Progenitor cell of endocrine pancreas (in vitro differentiated cells): ENCODE results near the gene LOXL1. TPM values are rescaled to one million over a fixed set of nuclear protein-coding genes. Genes with fewer than 3 reads are reported as not detected.
A peak's percentile ranks its signal among the peaks of the same experiment; 100 is the strongest.

ENCODE experiments used
- DNase-seq: peaks from one replicate; pipeline ENCODE4 v3.0.0; 2021; ENCODE audit warnings: low spot score; ENCODE audit not compliant: unreplicated experiment
- H3K27ac Mint-ChIP-seq: 2 replicates; pipeline ENCODE4 v1.8.0; 2021; ENCODE audit warnings: mild to moderate bottlenecking, moderate library complexity, mixed read lengths
- H3K27me3 Mint-ChIP-seq: 2 replicates; pipeline ENCODE4 v1.8.0; 2021; ENCODE audit warnings: mixed read lengths
- H3K36me3 Mint-ChIP-seq: 2 replicates; pipeline ENCODE4 v1.8.0; 2022; ENCODE audit warnings: mixed read lengths; ENCODE audit not compliant: insufficient read depth
- H3K4me1 Mint-ChIP-seq: 2 replicates; pipeline ENCODE4 v1.8.0; 2021; ENCODE audit warnings: low read depth, mixed read lengths
- H3K4me3 Mint-ChIP-seq: 2 replicates; pipeline ENCODE4 v1.8.0; 2021; ENCODE audit warnings: low read depth, mild to moderate bottlenecking, moderate library complexity, mixed read lengths
- H3K9me3 Mint-ChIP-seq: 2 replicates; pipeline ENCODE4 v1.8.0; 2021; ENCODE audit warnings: low read depth, mixed read lengths
- CTCF ChIP-seq: fragments of 200-600 bp; sonication (generic); IDR thresholded peaks from one replicate; pipeline ENCODE4 v1.5.0; 2021; ENCODE audit warnings: antibody characterized with exemption, mild to moderate bottlenecking; ENCODE audit not compliant: unreplicated experiment
- total RNA-seq: library from RNA; stranded (reverse); gene quantifications from 2 replicates; pipeline ENCODE4 v1.2.1, GENCODE V29; 2021

LOXL1 gene
- total RNA-seq, 1 donor from 2014 or later, result 17.4 TPM

- Mint-ChIP-seq H3K36me3 (no peaks in the 10 kb centered on the region), H3K27me3 (peaks cover 17% of the 10 kb centered on the region), H3K4me1 (no peaks in the 10 kb centered on the region), H3K9me3 (no peaks in the 10 kb centered on the region), H3K27ac (no peak overlapping the region), H3K4me3 (no peak overlapping the region)
- no peak for DNase-seq
- no peak for TF ChIP-seq CTCF
Observed at GRCh38 chr15:73907035-73907408, 19.2 kb upstream of the LOXL1 start.

DNA sequence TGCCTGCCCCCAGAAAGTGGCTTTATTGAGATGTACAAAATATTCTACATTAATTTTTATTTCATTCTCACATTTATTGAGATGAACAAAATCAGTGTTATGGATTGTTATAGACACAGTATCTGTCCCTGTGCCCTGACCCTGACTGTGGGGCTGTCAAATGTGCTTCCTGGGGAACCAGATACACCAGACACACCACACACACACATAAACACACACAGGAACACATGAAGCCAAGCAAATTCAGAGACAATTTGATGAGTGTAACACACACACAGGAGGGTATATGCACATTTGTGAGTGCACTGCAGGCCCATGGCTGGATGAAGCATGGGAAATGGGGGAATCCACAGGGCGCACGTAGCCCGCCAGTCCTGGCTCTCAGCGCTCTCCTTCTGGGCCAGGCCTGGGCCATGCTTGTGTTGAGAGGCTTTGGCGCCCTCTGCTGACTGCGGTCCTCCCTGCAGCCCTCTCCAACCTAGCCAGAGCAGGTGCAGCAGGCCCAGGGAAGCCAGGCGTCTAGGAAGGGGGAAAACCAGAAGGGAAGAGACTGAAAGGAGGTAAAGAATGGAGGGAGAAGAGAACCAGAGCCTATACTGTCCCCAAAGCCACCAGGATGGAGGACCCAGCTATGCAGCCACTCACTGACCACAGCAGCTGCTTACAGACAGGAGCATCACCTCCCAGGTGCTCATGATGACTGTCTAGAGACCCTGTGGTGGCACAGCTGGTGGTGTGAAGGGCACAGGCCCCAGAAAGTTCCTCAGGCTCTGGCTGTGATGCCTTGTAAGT, 18.0 kb upstream of the LOXL1 start:
- Mint-ChIP-seq H3K27ac (no peak overlapping the region), H3K9me3 (no peaks in the 10 kb centered on the region), H3K4me3 (no peak overlapping the region), H3K36me3 (no peaks in the 10 kb centered on the region), H3K4me1 (no peaks in the 10 kb centered on the region), H3K27me3 (peaks cover 10% of the 10 kb centered on the region)
- peak; percentile 93 for TF ChIP-seq CTCF
- DNase-seq, result peak; percentile 81

DNA sequence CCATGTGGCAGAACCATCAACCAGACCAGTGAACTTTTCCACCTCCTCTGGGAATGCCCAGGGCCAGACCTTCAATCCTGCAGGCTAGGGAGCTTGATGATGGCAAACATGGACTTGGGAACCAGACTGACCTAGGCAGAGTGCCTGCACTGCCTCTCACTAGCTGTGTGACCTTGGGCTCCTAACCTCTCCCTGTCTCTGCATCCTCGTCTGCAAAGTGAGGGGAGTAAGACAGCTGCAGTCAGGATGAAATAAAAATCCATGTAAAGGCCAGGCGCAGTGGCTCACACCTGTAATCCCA, 17.5 kb upstream of the LOXL1 start:
- peaks cover 10% of the 10 kb centered on the region for H3K27me3 Mint-ChIP-seq
- no peak for TF ChIP-seq CTCF
- no peak overlapping the region for H3K4me3 Mint-ChIP-seq
- no peaks in the 10 kb centered on the region for H3K4me1 Mint-ChIP-seq
- H3K9me3 Mint-ChIP-seq, result no peaks in the 10 kb centered on the region
- DNase-seq, result no peak
- no peak overlapping the region for H3K27ac Mint-ChIP-seq
- H3K36me3 Mint-ChIP-seq, result no peaks in the 10 kb centered on the region

- H3K36me3 Mint-ChIP-seq, result no peaks in the 10 kb centered on the region
Observed at GRCh38 chr15:73909651-73910050, 16.6 kb upstream of the LOXL1 start.

More at GRCh38 chr15:73909651-73910050, 16.6 kb upstream of the LOXL1 start:
- no peak for DNase-seq
- no peak for TF ChIP-seq CTCF
- Mint-ChIP-seq H3K4me3 (no peak overlapping the region), H3K27ac (no peak overlapping the region), H3K27me3 (peaks cover 10% of the 10 kb centered on the region), H3K4me1 (no peaks in the 10 kb centered on the region), H3K9me3 (no peaks in the 10 kb centered on the region)
